ENCODE data around the gene HDAC8.
"Not testable (repeated sequence)": the region's sequence is repeated elsewhere in the genome, so short reads cannot be mapped to it uniquely, and the experiment has no call there.

HDAC8 gene

GRCh38 chrX:72566448-72566847 lies 6.2 kb downstream of the HDAC8 start:
- ATAC-seq (replicated peaks) = no peak
- Mint-ChIP-seq H3K27me3 (no peaks in the 10 kb centered on the region), H3K4me3 (no peak overlapping the region), H3K27ac (no peak overlapping the region), H3K9me3 (no peaks in the 10 kb centered on the region), H3K36me3 (peaks cover 11 to 15% of the 10 kb centered on the region in 2 donors), H3K4me1 (no peaks in the 10 kb centered on the region)
- no peak for DNase-seq

GRCh38 chrX:72559655-72560054 lies 13.0 kb downstream of the HDAC8 start:
- not testable (repeated sequence) for H3K27ac Mint-ChIP-seq; H3K27me3 Mint-ChIP-seq; ATAC-seq (replicated peaks); H3K4me3 Mint-ChIP-seq; DNase-seq; H3K9me3 Mint-ChIP-seq
- peaks cover 7 to 13% of the 10 kb centered on the region in 2 donors for H3K4me1 Mint-ChIP-seq
- peaks cover 18 to 33% of the 10 kb centered on the region in 2 donors for H3K36me3 Mint-ChIP-seq

- Mint-ChIP-seq H3K27ac (no peak overlapping the region), H3K9me3 (no peaks in the 10 kb centered on the region), H3K27me3 (peaks cover 0 to 5% of the 10 kb centered on the region in 2 donors), H3K36me3 (peaks cover 15 to 20% of the 10 kb centered on the region in 2 donors), H3K4me3 (no peak overlapping the region), H3K4me1 (peaks cover 7 to 13% of the 10 kb centered on the region in 2 donors)
- no peak for DNase-seq
- no peak for ATAC-seq (replicated peaks)
These were observed 18.0 kb downstream of the HDAC8 start for GRCh38 chrX:72554448-72555140.

GRCh38 chrX:72552443-72552842 lies 20.2 kb downstream of the HDAC8 start:
- H3K9me3 Mint-ChIP-seq; H3K4me3 Mint-ChIP-seq; H3K4me1 Mint-ChIP-seq; H3K27ac Mint-ChIP-seq; H3K27me3 Mint-ChIP-seq; H3K36me3 Mint-ChIP-seq; ATAC-seq (replicated peaks); DNase-seq: not testable (repeated sequence)

GRCh38 chrX:72545990-72546389 lies 26.7 kb downstream of the HDAC8 start:
- peaks cover 0 to 4% of the 10 kb centered on the region in 2 donors for H3K36me3 Mint-ChIP-seq
- no peak for ATAC-seq (replicated peaks)
- no peak overlapping the region for H3K27ac Mint-ChIP-seq
- no peak overlapping the region for H3K4me3 Mint-ChIP-seq
- peaks cover 0 to 2% of the 10 kb centered on the region in 2 donors for H3K4me1 Mint-ChIP-seq
- H3K27me3 Mint-ChIP-seq = no peaks in the 10 kb centered on the region
- no peaks in the 10 kb centered on the region for H3K9me3 Mint-ChIP-seq
- no peak for DNase-seq

- H3K36me3 Mint-ChIP-seq = no peaks in the 10 kb centered on the region
- ATAC-seq (replicated peaks) (peak in 1 of 2 donors; percentile 27), DNase-seq (no peak)
- H3K9me3 Mint-ChIP-seq = no peaks in the 10 kb centered on the region
- no peak overlapping the region for H3K27ac Mint-ChIP-seq
- H3K4me1 Mint-ChIP-seq = no peaks in the 10 kb centered on the region
- H3K27me3 Mint-ChIP-seq = peaks cover 0 to 4% of the 10 kb centered on the region in 2 donors
- H3K4me3 Mint-ChIP-seq = no peak overlapping the region
These were observed 32.3 kb downstream of the HDAC8 start for GRCh38 chrX:72540318-72540717.

- Mint-ChIP-seq H3K36me3 (no peaks in the 10 kb centered on the region), H3K4me1 (no peaks in the 10 kb centered on the region), H3K9me3 (no peaks in the 10 kb centered on the region), H3K27ac (no peak overlapping the region), H3K4me3 (no peak overlapping the region), H3K27me3 (peaks cover 0 to 4% of the 10 kb centered on the region in 2 donors)
- ATAC-seq (replicated peaks) (no peak), DNase-seq (no peak)
These were observed 32.8 kb downstream of the HDAC8 start for GRCh38 chrX:72539822-72540221.

- Mint-ChIP-seq H3K27ac (no peak overlapping the region), H3K27me3 (peaks cover 0 to 4% of the 10 kb centered on the region in 2 donors), H3K4me3 (no peak overlapping the region), H3K9me3 (no peaks in the 10 kb centered on the region), H3K4me1 (no peaks in the 10 kb centered on the region), H3K36me3 (no peaks in the 10 kb centered on the region)
- DNase-seq (no peak), ATAC-seq (replicated peaks) (no peak)
These were observed 36.1 kb downstream of the HDAC8 start for GRCh38 chrX:72536542-72536941.

- H3K27ac Mint-ChIP-seq = no peak overlapping the region
- H3K27me3 Mint-ChIP-seq = peaks cover 0 to 4% of the 10 kb centered on the region in 2 donors
- H3K9me3 Mint-ChIP-seq = no peaks in the 10 kb centered on the region
- no peak for DNase-seq
- no peak for ATAC-seq (replicated peaks)
- H3K4me1 Mint-ChIP-seq = peaks cover 2 to 12% of the 10 kb centered on the region in 2 donors
- H3K36me3 Mint-ChIP-seq = peaks cover 0 to 6% of the 10 kb centered on the region in 2 donors
- H3K4me3 Mint-ChIP-seq = no peak overlapping the region
These were observed 40.3 kb downstream of the HDAC8 start for GRCh38 chrX:72532366-72532765.

GRCh38 chrX:72526534-72527508 lies 45.8 kb downstream of the HDAC8 start:
- no peaks in the 10 kb centered on the region for H3K9me3 Mint-ChIP-seq
- H3K4me3 Mint-ChIP-seq = no peak overlapping the region
- ATAC-seq (replicated peaks) (peak; percentile 71 to 75), DNase-seq (no peak)
- peaks cover 3 to 10% of the 10 kb centered on the region in 2 donors for H3K36me3 Mint-ChIP-seq
- H3K4me1 Mint-ChIP-seq = peaks cover 10 to 29% of the 10 kb centered on the region in 2 donors
- H3K27ac Mint-ChIP-seq = peak overlapping the region; percentile 2
- no peaks in the 10 kb centered on the region for H3K27me3 Mint-ChIP-seq

GRCh38 chrX:72498782-72499181 lies 73.9 kb downstream of the HDAC8 start:
- H3K27ac Mint-ChIP-seq = no peak overlapping the region
- peaks cover 5 to 10% of the 10 kb centered on the region in 2 donors for H3K9me3 Mint-ChIP-seq
- H3K27me3 Mint-ChIP-seq = peaks cover 0 to 4% of the 10 kb centered on the region in 2 donors
- no peak overlapping the region for H3K4me3 Mint-ChIP-seq
- no peak for DNase-seq
- H3K36me3 Mint-ChIP-seq = peaks cover 12 to 16% of the 10 kb centered on the region in 2 donors
- peak; percentile 41 to 54 for ATAC-seq (replicated peaks)
- peaks cover 5 to 9% of the 10 kb centered on the region in 2 donors for H3K4me1 Mint-ChIP-seq

GRCh38 chrX:72495046-72495445 lies 77.6 kb downstream of the HDAC8 start:
- Mint-ChIP-seq H3K36me3 (peaks cover 9 to 11% of the 10 kb centered on the region in 2 donors), H3K27ac (no peak overlapping the region), H3K9me3 (peaks cover 0 to 2% of the 10 kb centered on the region in 2 donors), H3K4me3 (no peak overlapping the region), H3K27me3 (no peaks in the 10 kb centered on the region), H3K4me1 (peaks cover 13 to 21% of the 10 kb centered on the region in 2 donors)
- no peak for DNase-seq
- no peak for ATAC-seq (replicated peaks)

- H3K36me3 Mint-ChIP-seq = peaks cover 4 to 12% of the 10 kb centered on the region in 2 donors
These were observed 80.1 kb downstream of the HDAC8 start for GRCh38 chrX:72492499-72492898.

GRCh38 chrX:72490221-72490620 lies 82.4 kb downstream of the HDAC8 start:
- not testable (repeated sequence) for DNase-seq; H3K9me3 Mint-ChIP-seq; ATAC-seq (replicated peaks); H3K27ac Mint-ChIP-seq; H3K27me3 Mint-ChIP-seq; H3K4me3 Mint-ChIP-seq
- Mint-ChIP-seq H3K4me1 (peaks cover 9 to 13% of the 10 kb centered on the region in 2 donors), H3K36me3 (peaks cover 9 to 17% of the 10 kb centered on the region in 2 donors)

More at GRCh38 chrX:72492499-72492898, 80.1 kb downstream of the HDAC8 start:
- Mint-ChIP-seq H3K4me1 (peaks cover 9 to 13% of the 10 kb centered on the region in 2 donors), H3K27me3 (no peaks in the 10 kb centered on the region), H3K27ac (no peak overlapping the region), H3K4me3 (peak overlapping the region in 1 of 2 donors; percentile 44), H3K9me3 (no peaks in the 10 kb centered on the region)
- ATAC-seq (replicated peaks) (peak; percentile 38 to 59), DNase-seq (no peak)

Measured in stimulated activated naive B cell treated with anti-CD40 and anti-IgM and Interleukin-4, amounts not matched to agents 10 μg/mL and 1 μg/mL and 100 μg/mL, for 72 hours (primary cell).